ENCODE measurements around the gene TRIM7. TPM values are rescaled to one million over a fixed set of nuclear protein-coding genes. Genes with fewer than 3 reads are reported as not detected.
A peak's percentile ranks its signal among the peaks of the same experiment; 100 is the strongest.

Gene TRIM7
- total and polyA plus RNA-seq, 9 of the 15 experiments (the other 6 are each of a cell fraction or from before 2014, with no cell fraction given), result 2.6 to 14.9 (median 8.9) TPM

DNA sequence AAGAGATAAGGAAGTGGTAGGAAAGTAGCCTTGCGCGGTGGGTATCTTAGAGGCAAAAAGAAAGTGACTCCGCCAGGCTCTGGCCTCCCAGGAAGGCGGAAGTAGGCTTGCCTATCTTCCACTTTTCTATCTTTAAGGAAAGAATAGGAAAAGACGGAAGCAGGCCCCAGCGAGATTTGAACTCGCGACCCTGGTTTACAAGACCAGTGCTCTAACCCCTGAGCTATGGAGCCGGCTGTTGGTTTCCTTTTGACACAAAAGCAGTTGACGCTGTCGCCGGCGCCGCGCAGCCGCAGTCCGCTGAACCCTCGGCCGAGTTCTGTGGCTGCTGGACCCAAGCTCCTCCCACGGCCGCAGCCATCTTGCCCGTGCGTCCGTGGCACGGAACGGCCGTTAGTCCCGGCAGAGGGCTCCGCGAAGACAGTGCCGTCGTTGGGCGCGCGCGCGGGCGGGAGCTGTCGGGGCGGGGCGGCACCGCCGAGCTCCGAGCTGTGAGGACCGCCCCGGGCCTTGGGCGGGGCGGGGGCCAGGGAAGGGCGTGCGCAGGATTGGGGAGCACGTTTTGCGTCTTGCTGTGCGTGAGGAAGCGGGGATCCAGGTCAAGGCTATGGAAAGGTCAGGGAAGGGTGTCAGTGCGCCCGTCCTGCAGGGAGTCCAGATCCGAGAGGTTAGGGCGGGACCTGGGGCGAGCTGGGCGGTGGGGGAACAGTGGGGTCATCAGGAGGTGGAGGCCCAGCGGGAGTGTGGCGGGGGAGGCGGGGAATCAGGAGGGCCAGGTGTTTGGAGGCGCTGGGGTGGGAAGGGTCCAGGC is 13.3 kb downstream of the TRIM7 start (continued):
- TF ChIP-seq AFF4 (CRISPR knock-in tag; IDR thresholded peaks at IDR 0.05) (peak; percentile 92), FOXK2 (conservative IDR thresholded peaks at IDR 0.05 in 1 of 2, IDR thresholded peaks at IDR 0.05 in 1 of 2; ENCODE audit: low read depth in 2 of 2) (peak in 1 of 2 experiments; percentile 70; a peak in 2 of 4 replicates), MAFG (tag; conservative IDR thresholded peaks at IDR 0.05) (no peak), ZBTB2 (IDR thresholded peaks at IDR 0.05) (peak; percentile 59; the same call in 1 of the 2 replicates), TCF7L2 (IDR thresholded peaks at IDR 0.05; ENCODE audit: low read depth, low read length) (peak; percentile 33; the same call in 1 of the 2 replicates), BRF1 (IDR thresholded peaks at IDR 0.05; ENCODE audit: borderline replicate concordance, extremely low read depth, insufficient read length) (peak; percentile 79), MAX (CRISPR knock-in tag; IDR thresholded peaks at IDR 0.05) (peak; percentile 77), POLR2G (IDR thresholded peaks at IDR 0.05; ENCODE audit: low read depth, low read length) (peak; percentile 89), SREBF1 (IDR thresholded peaks at IDR 0.05; ENCODE audit: borderline replicate concordance, low read depth, low read length) (peak; percentile 53; the same call in 1 of the 2 replicates)
- TF ChIP-seq, protein P1, sequence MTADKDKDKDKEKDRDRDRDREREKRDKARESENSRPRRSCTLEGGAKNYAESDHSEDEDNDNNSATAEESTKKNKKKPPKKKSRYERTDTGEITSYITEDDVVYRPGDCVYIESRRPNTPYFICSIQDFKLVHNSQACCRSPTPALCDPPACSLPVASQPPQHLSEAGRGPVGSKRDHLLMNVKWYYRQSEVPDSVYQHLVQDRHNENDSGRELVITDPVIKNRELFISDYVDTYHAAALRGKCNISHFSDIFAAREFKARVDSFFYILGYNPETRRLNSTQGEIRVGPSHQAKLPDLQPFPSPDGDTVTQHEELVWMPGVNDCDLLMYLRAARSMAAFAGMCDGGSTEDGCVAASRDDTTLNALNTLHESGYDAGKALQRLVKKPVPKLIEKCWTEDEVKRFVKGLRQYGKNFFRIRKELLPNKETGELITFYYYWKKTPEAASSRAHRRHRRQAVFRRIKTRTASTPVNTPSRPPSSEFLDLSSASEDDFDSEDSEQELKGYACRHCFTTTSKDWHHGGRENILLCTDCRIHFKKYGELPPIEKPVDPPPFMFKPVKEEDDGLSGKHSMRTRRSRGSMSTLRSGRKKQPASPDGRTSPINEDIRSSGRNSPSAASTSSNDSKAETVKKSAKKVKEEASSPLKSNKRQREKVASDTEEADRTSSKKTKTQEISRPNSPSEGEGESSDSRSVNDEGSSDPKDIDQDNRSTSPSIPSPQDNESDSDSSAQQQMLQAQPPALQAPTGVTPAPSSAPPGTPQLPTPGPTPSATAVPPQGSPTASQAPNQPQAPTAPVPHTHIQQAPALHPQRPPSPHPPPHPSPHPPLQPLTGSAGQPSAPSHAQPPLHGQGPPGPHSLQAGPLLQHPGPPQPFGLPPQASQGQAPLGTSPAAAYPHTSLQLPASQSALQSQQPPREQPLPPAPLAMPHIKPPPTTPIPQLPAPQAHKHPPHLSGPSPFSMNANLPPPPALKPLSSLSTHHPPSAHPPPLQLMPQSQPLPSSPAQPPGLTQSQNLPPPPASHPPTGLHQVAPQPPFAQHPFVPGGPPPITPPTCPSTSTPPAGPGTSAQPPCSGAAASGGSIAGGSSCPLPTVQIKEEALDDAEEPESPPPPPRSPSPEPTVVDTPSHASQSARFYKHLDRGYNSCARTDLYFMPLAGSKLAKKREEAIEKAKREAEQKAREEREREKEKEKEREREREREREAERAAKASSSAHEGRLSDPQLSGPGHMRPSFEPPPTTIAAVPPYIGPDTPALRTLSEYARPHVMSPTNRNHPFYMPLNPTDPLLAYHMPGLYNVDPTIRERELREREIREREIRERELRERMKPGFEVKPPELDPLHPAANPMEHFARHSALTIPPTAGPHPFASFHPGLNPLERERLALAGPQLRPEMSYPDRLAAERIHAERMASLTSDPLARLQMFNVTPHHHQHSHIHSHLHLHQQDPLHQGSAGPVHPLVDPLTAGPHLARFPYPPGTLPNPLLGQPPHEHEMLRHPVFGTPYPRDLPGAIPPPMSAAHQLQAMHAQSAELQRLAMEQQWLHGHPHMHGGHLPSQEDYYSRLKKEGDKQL (CRISPR knock-in tag; IDR thresholded peaks at IDR 0.05; ENCODE audit: borderline replicate concordance), result peak; percentile 31; the same call in 1 of the 2 replicates
- TF ChIP-seq, protein P2, sequence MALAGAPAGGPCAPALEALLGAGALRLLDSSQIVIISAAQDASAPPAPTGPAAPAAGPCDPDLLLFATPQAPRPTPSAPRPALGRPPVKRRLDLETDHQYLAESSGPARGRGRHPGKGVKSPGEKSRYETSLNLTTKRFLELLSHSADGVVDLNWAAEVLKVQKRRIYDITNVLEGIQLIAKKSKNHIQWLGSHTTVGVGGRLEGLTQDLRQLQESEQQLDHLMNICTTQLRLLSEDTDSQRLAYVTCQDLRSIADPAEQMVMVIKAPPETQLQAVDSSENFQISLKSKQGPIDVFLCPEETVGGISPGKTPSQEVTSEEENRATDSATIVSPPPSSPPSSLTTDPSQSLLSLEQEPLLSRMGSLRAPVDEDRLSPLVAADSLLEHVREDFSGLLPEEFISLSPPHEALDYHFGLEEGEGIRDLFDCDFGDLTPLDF (CRISPR knock-in tag; IDR thresholded peaks at IDR 0.05), result peak; percentile 96
